H7 (cell line): ENCODE results near the gene DHCR24. TPM values are rescaled to one million over a fixed set of nuclear protein-coding genes. Genes with fewer than 3 reads are reported as not detected.
"Not testable (repeated sequence)": the region's sequence is repeated elsewhere in the genome, so short reads cannot be mapped to it uniquely, and the experiment has no call there.

Experiments used
- DNase-seq: peaks from one replicate; pipeline ENCODE4 v3.0.0; 2012
- H3K27me3 ChIP-seq: 2 replicates; pipeline ENCODE4 v1.6.0; 2011; ENCODE audit warnings: mild to moderate bottlenecking, low read length; ENCODE audit not compliant: control insufficient read depth, insufficient read depth
- H3K36me3 ChIP-seq: replicated peaks from 2 replicates; pipeline ENCODE4 v1.5.1; 2011; ENCODE audit warnings: low read length; ENCODE audit not compliant: control insufficient read depth, insufficient read depth
- H3K4me3 ChIP-seq: 2 replicates; pipeline ENCODE4 v1.5.1; 2011; ENCODE audit warnings: low read depth, mild to moderate bottlenecking, control low read depth, low read length, moderate library complexity; ENCODE audit not compliant: insufficient read depth
- total RNA-seq: library from RNA; depleted of rRNA; stranded (reverse); fragments of >200 nt; shearing (Covaris generic); gene quantifications from 2 replicates; pipeline ENCODE4 v1.2.3, GENCODE V29; 2014; rRNA removed

Gene DHCR24, protein sequence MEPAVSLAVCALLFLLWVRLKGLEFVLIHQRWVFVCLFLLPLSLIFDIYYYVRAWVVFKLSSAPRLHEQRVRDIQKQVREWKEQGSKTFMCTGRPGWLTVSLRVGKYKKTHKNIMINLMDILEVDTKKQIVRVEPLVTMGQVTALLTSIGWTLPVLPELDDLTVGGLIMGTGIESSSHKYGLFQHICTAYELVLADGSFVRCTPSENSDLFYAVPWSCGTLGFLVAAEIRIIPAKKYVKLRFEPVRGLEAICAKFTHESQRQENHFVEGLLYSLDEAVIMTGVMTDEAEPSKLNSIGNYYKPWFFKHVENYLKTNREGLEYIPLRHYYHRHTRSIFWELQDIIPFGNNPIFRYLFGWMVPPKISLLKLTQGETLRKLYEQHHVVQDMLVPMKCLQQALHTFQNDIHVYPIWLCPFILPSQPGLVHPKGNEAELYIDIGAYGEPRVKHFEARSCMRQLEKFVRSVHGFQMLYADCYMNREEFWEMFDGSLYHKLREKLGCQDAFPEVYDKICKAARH
- 278 and 349 TPM in 2 replicates for total RNA-seq

DNA sequence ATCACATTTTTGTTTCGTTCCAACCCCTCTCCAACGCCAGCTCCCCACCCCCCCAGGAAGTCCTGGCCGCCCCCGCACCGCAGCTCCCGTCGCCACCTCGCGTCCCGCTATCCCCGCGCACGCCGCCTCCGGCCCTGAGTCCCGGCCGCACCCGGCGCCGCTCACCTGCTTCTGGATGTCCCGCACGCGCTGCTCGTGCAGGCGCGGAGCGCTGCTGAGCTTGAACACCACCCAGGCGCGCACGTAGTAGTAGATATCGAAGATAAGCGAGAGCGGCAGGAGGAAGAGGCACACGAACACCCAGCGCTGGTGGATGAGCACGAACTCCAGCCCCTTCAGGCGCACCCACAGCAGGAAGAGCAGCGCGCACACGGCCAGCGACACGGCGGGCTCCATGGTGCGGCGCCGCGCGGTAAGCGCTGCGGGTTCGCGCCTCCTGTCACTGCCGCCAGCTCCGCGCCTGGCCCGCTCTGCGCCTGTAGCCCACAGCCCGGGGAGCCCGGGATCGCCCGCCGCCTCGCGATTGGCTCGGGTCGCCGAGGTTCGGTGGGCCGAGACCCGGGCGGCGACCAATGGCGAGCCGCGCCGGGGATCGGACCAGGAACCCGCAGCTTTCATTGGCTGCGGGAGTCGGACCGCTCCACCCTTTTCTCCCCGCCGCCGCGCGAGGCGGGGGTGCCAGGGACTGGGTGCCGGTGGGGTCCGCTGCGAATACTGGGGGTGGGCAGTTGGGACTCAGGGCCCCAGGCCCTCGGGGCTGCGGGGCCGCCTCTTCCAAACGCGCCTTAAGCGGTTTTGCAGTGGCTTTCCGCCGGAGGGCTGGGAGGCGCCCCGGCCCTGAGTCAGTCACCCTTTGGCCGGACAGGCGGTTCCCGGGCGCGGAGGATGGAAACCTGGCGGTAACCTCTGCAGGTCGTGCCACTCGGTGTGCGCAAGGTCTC is at the start of gene DHCR24:
TSS of gene DHCR24 (minus strand) at position 472 of the 941 bp plus-strand sequence. CDS start at position 396, 76 bp downstream.
- Histone ChIP-seq H3K36me3 (peaks cover 24% of the 10 kb centered on the region), H3K4me3 (peak within 1 kb of the TSS; percentile 100), H3K27me3 (no peaks in the 10 kb centered on the region)
- DNase-seq = peak; percentile 99

DNA sequence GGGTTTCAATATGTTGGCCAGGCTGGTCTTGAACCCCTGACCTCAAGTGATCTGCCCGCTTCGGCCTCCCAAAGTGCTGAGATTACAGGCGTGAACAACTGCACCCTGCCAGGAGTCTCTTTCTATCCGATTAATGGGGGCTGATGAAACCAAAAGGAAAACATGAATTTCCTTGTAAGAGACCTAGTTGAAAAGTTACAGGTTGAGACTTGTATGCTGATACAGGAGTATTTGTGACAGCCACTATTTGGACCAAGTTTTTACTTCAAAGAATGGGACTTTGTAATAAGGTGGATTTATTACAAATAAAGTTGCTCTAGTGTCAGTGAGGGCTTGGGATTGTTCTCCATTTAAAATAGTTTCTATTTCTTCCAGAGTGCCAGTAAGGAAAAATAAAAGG is 49.8 kb upstream of the DHCR24 start:
- H3K4me3 ChIP-seq = no peak overlapping the region
- no peaks in the 10 kb centered on the region for H3K36me3 ChIP-seq
- H3K27me3 ChIP-seq = no peaks in the 10 kb centered on the region
- DNase-seq = no peak

DNA sequence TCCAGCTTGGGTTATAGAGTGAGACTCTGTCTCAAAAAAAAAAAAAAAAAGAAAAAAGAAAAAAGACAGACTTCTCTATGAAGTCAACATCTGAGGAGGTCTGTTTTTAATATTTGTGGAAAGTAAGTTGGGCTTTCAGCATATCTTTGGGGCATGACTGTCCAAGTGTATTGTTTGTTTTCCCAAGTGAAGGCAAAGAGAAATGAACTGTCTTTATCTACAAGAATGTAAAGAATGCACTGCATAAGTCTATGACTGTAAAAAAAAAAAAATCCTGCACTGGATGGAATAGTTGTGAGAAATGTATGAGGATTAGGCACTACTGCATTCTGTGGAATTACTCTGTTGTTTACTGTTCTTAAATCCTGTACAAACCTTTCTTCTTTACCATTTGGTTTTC is 47.9 kb upstream of the DHCR24 start:
- no peaks in the 10 kb centered on the region for H3K27me3 ChIP-seq
- no peak overlapping the region for H3K4me3 ChIP-seq
- no peaks in the 10 kb centered on the region for H3K36me3 ChIP-seq
- no peak for DNase-seq

DNA sequence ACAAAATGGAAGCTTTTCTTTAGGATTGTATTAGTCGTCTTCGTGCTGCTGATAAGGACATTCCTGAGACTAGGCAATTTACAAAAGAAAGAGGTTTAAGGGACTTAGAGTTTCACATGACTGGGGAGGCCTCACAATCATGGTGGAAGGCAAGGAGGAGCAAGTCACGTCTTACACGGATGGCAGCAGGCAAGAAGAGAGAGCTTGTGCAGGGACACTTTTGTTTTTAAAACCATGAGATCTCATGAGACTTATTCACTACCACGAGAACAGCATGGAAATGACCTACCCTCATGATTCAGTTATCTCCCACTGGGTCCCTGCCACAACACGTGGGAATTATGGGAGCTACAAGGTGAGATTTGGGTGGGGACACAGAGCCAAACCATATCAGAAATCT is 47.1 kb upstream of the DHCR24 start:
- not testable (repeated sequence) for H3K27me3 ChIP-seq, H3K36me3 ChIP-seq, DNase-seq, H3K4me3 ChIP-seq

DNA sequence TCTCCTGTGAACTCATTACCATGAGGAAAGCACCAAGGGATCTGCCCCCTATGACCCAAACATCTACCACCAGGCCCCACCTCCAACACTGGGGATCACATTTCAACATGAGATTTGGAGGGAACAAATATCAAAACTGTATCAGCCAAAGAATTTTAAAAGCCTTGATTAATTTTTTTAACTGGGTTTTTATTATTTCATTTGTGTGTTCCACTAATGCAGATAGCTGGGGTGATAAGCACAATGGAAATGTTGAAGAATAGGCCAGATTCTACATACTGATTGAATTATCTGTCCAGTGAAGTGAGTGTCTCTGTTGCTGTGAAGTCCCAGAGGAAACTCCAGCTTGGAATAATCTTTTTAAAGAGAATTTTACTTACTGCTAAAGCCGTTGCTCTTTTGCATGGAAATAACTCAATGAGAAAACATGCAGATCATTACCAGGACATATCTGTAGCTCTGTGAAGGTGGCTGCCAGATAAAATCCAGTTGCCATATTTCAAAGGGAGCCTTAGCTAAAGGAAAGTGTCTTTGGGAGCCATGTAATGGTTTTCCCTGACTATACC is 44.4 kb upstream of the DHCR24 start:
- Histone ChIP-seq H3K4me3 (no peak overlapping the region), H3K36me3 (no peaks in the 10 kb centered on the region), H3K27me3 (no peaks in the 10 kb centered on the region)
- DNase-seq = no peak

DNA sequence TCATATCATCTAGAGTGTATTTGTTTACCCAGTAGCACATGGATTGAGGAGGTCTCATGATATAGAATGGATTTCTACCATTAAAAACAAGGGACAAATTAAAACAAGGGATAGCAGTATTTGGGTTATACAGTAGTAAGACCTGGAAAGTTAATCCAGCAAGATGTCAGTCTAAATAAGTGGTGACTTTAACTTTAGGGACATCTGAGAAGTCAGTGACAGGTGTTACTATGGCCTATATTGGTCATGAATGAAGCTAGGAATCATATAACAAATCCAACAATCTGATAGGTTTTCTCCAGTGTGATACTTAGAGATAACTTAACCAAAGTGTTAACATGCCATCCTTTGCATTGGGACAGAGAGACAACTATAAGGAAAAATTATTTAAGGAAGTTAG is 42.7 kb upstream of the DHCR24 start:
- Histone ChIP-seq H3K27me3 (no peaks in the 10 kb centered on the region), H3K4me3 (no peak overlapping the region), H3K36me3 (no peaks in the 10 kb centered on the region)
- DNase-seq = no peak

DNA sequence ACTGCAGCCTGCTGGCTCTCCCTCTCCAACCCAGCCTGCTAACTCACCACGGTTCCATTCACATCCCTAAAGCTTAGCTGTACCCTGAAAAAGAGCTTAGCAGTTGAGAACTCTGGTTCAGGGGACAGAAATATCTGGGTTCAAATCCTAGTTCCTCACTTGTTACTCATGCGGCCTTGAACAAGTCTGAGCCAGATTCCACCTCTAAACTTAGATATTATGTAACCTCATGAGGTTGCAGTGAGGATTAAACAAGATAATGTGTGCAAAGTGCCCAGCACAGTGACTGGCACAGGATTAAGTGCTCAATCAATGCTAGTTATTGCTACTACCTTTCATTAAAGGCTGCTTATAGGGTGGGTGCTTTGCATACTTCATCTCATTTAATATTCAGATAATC is 41.3 kb upstream of the DHCR24 start:
- no peak for DNase-seq
- Histone ChIP-seq H3K36me3 (no peaks in the 10 kb centered on the region), H3K27me3 (no peaks in the 10 kb centered on the region), H3K4me3 (no peak overlapping the region)

DNA sequence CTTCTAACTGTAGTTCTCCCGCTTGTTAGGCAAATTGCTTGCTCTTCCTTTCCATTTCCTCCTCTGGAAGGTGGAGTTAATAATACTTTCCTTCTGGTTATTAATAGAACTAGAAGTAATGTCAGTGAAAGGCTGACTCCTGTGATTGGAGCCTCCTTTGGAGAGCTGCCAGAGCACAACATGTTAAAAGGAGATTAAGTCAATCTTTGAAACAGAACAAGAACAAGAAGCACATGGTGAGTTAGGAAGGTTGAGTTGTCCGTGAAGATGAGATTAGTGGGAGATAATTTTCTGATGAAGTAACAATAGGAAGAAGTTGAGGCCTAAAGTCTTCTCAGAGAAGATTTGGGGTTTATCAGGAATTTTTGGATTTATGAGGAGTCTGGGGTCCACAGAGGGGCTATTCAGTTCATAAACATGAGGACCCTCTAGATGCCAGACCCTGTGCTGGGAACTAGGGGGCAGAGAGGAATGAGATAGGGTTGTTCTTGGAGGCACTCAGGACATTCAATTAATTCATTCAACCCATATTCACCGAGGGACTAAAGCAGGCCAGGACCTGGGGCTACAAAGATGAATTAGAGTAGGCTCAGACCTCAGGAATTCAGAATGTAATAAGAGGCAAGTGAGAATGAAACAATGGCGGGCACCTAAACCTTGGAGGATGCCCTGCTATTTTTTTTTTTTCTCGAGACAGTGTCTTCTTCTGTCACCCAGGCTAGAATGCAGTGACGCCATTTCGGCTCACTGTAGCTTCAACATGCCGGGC is 40.7 kb upstream of the DHCR24 start:
- Histone ChIP-seq H3K27me3 (no peaks in the 10 kb centered on the region), H3K36me3 (no peaks in the 10 kb centered on the region), H3K4me3 (no peak overlapping the region)
- no peak for DNase-seq

DNA sequence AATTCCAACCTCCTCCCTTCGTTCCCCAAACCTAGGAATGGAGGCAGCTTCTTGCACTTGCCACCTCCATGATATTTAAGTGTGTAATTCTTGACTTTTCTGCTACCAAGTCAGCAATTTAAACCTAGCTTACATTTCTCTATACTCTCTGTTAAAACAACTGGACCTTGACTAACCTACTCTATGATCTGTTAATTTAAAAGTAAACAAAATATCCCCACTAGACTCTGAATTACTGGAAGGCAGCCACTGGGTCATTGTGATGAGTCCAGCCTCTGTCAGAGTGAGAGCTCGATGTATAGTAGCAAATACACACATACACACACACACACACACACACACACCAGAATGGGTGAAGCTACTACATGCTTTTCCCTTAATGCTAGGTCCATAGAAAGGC is 40.0 kb upstream of the DHCR24 start:
- Histone ChIP-seq H3K27me3 (no peaks in the 10 kb centered on the region), H3K4me3 (no peak overlapping the region), H3K36me3 (no peaks in the 10 kb centered on the region)
- DNase-seq = no peak

DNA sequence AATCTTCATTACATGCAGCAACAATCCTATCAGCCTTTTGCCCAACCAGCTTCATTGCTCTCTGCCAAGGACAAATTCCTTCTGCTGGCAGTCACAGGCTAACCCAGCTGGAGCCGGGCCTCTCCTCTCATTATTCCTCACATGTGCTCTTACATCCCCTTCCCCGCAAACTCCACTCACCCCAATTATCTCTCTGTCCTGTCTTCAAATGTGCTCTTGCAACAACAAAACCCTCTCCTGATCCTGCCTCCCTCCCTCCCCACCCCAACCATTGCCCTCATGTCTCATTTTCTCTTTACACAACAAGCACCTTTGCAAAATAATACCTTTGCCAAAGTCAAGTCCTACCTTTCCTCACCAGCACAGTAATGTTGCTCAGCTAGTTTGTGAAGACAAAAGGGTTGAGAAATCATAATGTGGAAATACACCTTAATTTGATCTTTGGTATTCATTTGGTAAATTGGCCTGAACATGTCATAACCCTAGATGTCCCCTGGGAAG is 36.0 kb upstream of the DHCR24 start:
- no peak overlapping the region for H3K4me3 ChIP-seq
- no peaks in the 10 kb centered on the region for H3K27me3 ChIP-seq
- DNase-seq = no peak
- no peaks in the 10 kb centered on the region for H3K36me3 ChIP-seq

DNA sequence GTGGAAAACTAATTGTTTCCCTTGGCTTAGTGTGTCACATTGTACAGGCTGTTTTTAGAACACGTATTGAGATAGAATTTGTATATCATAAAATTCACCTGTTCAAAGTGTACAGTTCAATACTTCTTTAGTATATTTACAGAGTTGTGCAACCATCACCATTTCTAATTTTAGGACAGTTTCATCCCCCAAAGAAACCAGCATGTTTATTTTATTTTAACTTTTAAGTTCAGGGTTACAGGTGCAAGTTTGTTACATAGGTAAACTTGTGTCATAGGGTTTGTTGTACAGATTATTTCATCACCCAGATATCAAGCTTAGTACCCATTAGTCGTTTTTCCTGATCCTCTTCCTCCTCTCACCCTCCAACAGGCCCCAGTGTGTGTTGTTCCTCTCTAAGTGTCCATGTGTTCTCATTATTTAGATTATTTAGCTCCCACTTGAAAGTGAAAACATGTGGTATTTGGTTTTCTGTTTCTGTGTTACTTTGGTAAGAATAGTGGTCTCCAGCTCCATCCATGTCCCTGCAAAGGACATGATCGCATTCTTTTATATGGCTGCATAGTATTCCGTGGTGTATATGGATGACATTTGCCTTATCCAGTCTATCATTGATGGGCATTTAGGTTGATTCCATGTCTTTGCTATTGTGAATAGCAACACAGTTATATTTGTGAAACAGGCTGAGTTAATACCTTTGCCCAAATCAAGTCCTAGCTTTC is 35.2 kb upstream of the DHCR24 start:
- DNase-seq = no peak
- no peak overlapping the region for H3K4me3 ChIP-seq
- H3K36me3 ChIP-seq = no peaks in the 10 kb centered on the region
- no peaks in the 10 kb centered on the region for H3K27me3 ChIP-seq

DNA sequence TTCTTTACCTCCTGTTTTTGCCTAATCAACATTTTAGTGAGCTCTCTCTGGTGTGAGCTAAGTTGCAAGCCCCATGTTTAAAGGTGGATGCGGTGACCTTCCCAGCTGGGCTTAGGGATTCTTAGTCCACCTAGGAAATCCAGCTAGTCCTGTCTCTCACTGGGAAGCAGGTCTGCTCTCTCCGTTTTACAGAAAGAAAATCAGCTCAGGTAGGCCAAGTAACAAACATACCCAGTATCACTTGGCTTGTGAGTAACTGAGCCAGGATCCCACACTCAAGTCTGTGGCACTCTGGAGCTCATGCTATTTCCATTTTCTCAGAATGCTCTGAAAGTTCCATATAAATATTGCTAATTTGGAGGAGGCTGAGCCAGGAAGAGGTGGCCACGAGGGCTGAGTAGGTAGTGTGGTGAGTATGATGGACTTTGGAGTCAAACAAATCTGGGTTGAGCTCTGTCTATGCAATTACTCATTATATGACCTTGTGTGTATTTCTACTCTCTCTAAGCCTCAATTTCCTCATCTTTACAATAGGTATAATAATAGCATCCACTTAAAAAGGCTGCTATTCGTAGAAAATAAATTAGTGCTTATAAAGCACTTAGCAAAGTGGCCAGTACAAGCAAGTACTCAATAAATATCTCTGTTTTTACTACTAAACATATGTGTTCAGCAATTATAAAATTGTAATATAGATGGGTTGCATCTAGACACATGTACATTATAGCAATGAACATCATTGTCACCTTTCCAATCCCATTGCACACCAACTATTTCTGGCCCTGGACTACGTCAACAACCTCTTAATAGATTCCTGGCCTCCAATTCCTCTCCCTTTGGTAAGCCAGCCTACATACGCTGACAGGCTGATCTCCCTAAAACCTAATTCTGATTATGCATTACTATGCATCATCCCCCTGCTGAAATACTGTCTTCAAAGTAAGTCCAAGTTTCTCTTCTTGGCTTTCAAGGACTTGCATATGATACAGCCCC is 32.7 kb upstream of the DHCR24 start:
- no peaks in the 10 kb centered on the region for H3K27me3 ChIP-seq
- H3K36me3 ChIP-seq = no peaks in the 10 kb centered on the region
- no peak overlapping the region for H3K4me3 ChIP-seq
- DNase-seq = no peak
